ENCODE data around the gene AKAP13. TPM values are rescaled to one million over a fixed set of nuclear protein-coding genes. Genes with fewer than 3 reads are reported as not detected.

Gene AKAP13
- total RNA-seq, 4 donors from 2014 or later = 105 to 167 (median 129) TPM

- 86 to 93% methylated on average over 28 of the region's 28 CpGs for WGBS, 2 donors
- intact Hi-C loops (cut with DNase I; ENCODE audit: low total_unique reads) = no loop called here
- H3K4me3 ChIP-seq (ENCODE audit: low read depth, poor library complexity, severe bottlenecking) = no peak overlapping the region
- DNase-seq (ENCODE audit: low spot score in 2 of 2) = no peak
- TF ChIP-seq, protein P1, sequence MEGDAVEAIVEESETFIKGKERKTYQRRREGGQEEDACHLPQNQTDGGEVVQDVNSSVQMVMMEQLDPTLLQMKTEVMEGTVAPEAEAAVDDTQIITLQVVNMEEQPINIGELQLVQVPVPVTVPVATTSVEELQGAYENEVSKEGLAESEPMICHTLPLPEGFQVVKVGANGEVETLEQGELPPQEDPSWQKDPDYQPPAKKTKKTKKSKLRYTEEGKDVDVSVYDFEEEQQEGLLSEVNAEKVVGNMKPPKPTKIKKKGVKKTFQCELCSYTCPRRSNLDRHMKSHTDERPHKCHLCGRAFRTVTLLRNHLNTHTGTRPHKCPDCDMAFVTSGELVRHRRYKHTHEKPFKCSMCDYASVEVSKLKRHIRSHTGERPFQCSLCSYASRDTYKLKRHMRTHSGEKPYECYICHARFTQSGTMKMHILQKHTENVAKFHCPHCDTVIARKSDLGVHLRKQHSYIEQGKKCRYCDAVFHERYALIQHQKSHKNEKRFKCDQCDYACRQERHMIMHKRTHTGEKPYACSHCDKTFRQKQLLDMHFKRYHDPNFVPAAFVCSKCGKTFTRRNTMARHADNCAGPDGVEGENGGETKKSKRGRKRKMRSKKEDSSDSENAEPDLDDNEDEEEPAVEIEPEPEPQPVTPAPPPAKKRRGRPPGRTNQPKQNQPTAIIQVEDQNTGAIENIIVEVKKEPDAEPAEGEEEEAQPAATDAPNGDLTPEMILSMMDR (IDR thresholded peaks at IDR 0.05) = no peak
- TF ChIP-seq POLR2A (IDR thresholded peaks at IDR 0.05) = no peak
Observed at GRCh38 chr15:85763673-85764633, 383.6 kb downstream of the AKAP13 start.

DNA sequence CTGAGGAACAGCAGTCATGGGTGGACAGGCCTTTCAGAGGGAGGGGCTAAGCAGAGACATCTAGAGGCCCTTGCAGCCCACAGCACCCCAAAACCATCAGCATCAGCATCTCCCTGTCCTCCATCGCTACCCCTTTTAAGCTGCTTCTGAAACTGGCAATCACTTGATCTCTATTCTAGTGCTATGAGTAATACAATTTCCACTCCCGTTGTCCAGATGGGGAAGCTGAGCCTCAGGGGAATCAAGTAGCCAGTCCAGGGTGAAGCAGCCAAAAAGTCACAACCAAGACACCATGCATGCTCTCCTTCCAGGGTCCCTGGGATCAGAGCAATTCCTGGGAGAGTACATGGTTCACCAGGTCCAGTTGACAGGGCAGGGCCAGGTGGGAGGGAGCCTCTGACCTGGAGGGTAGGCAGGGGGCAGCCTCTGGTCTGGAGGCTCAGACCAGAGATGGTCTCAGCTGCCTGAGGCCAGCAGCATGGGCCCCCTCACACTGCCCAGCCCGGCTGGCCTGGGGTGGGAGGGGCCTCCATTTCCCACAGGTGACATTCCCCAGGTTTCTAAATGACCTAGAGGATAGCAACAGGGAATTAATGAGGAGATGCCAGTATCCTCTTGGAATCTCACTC, 384.4 kb downstream of the AKAP13 start:
- TF ChIP-seq POLR2A (IDR thresholded peaks at IDR 0.05) = no peak
- TF ChIP-seq, protein P1 (IDR thresholded peaks at IDR 0.05) = no peak
- WGBS, 2 donors = 34 to 50% methylated on average over 3 of the region's 3 CpGs
- no peak for DNase-seq (ENCODE audit: low spot score in 2 of 2)
- intact Hi-C loops (cut with DNase I; ENCODE audit: low total_unique reads) = no loop called here
- H3K4me3 ChIP-seq (ENCODE audit: low read depth, poor library complexity, severe bottlenecking) = no peak overlapping the region

- TF ChIP-seq, protein P1 (IDR thresholded peaks at IDR 0.05) = no peak
- TF ChIP-seq POLR2A (IDR thresholded peaks at IDR 0.05) = no peak
Observed at GRCh38 chr15:85766001-85766831, 385.8 kb downstream of the AKAP13 start.

DNA sequence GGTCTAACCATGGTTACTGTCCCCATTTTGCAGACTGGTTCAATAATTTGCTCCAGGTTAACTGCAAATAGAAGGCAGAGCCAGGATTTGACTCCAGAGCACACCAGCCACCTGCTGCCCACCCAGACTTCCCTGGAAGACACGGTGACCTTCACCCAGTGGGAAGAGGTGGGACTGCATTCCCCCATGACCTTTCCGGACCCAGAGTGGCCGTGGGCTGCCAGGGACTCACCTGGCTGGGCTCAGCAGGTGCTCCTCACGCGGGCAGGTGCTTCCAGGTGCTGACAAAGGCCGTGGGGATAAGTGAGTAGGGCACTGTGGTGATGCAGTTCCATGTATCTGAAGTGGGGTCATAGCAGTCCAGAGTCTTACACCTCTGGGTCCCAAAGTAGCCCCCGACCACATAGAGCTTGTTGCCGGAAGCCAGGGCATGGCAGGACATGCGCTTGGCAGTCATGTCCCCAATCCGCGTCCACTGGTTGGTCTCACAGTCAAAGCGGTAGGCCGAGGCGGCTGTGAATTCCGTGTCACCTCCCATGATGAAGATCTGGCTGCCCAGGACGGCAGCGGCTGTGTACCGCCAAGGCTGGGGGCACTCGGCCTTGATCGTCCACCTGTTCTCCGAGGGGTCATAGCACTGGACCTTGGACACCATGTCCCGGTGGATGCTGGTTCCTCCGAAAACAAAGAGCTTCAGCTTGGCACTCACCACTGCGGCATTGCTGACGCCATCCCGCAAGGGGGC, 387.6 kb downstream of the AKAP13 start:
- no peak overlapping the region for H3K4me3 ChIP-seq (ENCODE audit: low read depth, poor library complexity, severe bottlenecking)
- no peak for TF ChIP-seq POLR2A (IDR thresholded peaks at IDR 0.05)
- TF ChIP-seq, protein P1 (IDR thresholded peaks at IDR 0.05) = no peak
- WGBS, 2 donors = 95 to 99% methylated on average over 25 to 26 of the region's 26 CpGs
- DNase-seq (ENCODE audit: low spot score in 2 of 2) = no peak
- intact Hi-C loops (cut with DNase I; ENCODE audit: low total_unique reads) = no loop called here

More at GRCh38 chr15:85766001-85766831, 385.8 kb downstream of the AKAP13 start:
- WGBS, 2 donors = 66 to 81% methylated on average over 22 to 24 of the region's 24 CpGs
- intact Hi-C loops (cut with DNase I; ENCODE audit: low total_unique reads) = no loop called here
- DNase-seq (ENCODE audit: low spot score in 2 of 2) = no peak
- H3K4me3 ChIP-seq (ENCODE audit: low read depth, poor library complexity, severe bottlenecking) = no peak overlapping the region

DNA sequence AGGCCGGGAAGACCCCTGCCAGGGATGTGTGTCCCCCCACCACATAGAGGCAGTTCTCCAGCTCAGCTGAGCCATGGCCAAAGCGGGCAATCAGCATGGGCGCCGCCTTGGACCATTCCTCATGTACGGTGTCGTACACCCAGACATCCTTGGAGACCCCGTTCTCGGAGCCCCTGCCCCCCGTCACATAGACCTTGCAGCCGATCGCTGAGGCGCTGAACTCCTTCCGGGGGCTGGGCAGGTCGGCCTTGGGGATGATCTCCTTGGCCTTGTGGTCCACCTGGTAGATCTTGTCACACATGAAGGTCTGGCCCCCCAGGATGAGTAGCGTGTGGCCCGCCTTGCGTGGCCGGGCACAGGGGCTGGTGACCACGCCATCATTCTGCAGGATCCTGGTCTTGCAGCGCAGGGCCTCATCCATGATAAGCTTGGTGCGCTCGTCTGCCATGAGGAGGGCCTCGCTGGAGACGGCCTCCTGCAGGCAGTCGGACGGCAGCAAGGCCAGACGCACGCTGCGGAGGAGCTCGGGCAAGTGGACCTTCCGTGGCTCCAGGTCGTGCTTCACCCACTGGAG, 388.3 kb downstream of the AKAP13 start:
- H3K4me3 ChIP-seq (ENCODE audit: low read depth, poor library complexity, severe bottlenecking) = no peak overlapping the region
- DNase-seq (ENCODE audit: low spot score in 2 of 2) = no peak
- TF ChIP-seq POLR2A (IDR thresholded peaks at IDR 0.05) = no peak
- TF ChIP-seq, protein P1 (IDR thresholded peaks at IDR 0.05) = no peak
- intact Hi-C loops (cut with DNase I; ENCODE audit: low total_unique reads) = no loop called here
- 98% methylated on average over 17 to 24 of the region's 32 CpGs for WGBS, 2 donors
